Ascending aorta (tissue), 2 donors: Measurements from ENCODE around the gene MYOM1. TPM values are rescaled to one million over a fixed set of nuclear protein-coding genes. Genes with fewer than 3 reads are reported as not detected.

Source experiments
- DNase-seq, 2 donors: peaks; one replicate each; pipeline ENCODE4 v3.0.0-alpha.2; 2019; ENCODE audit warnings: low spot score in 2 of 2
- H3K27ac ChIP-seq, 2 donors: fragments of 200-600 bp; sonication (generic); one replicate each; pipeline ENCODE4 v1.5.1; 2016 to 2017; ENCODE audit warnings: mild to moderate bottlenecking in 1 of 2
- H3K27me3 ChIP-seq: fragments of 200-600 bp; sonication (generic); one replicate; pipeline ENCODE4 v1.5.1; 2017
- H3K36me3 ChIP-seq, 2 donors: fragments of 200-600 bp; sonication (generic); one replicate each; pipeline ENCODE4 v1.5.1; 2016
- H3K4me1 ChIP-seq, 2 donors: fragments of 200-600 bp; sonication (generic); one replicate each; pipeline ENCODE4 v1.5.1; 2016 to 2017; ENCODE audit warnings: mild to moderate bottlenecking in 1 of 2
- H3K4me3 ChIP-seq, 2 donors: fragments of 200-600 bp; sonication (generic); one replicate each; pipeline ENCODE4 v1.5.1; 2016 to 2017; ENCODE audit warnings: mild to moderate bottlenecking in 1 of 2
- H3K9me3 ChIP-seq, 2 donors: fragments of 200-600 bp; sonication (generic); one replicate each; pipeline ENCODE4 v1.5.1; 2016
- intact Hi-C: fragments of 100-400 bp; cut with DNase I; formaldehyde crosslinking; loops from one replicate; pipeline ENCODE4 v1.15.1; 2023
- total RNA-seq: library from RNA; depleted of rRNA; stranded (reverse); fragments of >200 nt; gene quantifications from one replicate; pipeline ENCODE4 v1.1.0, GENCODE V29; 2016
- TF ChIP-seq, protein P1 (sequence below), 3 experiments: fragments of 200-600 bp in 2 of 3; fragments of 450-650 bp in 1 of 3; sonication (generic) in 2 of 3; IDR thresholded peaks; one replicate each; pipeline ENCODE4 v1.5.1; 2016 to 2019; ENCODE audit warnings: antibody characterized with exemption in 3 of 3, mild to moderate bottlenecking in 1 of 3, moderate library complexity in 1 of 3

The MYOM1 gene
- total RNA-seq, 1 donor from 2014 or later, result 7.8 TPM

DNA sequence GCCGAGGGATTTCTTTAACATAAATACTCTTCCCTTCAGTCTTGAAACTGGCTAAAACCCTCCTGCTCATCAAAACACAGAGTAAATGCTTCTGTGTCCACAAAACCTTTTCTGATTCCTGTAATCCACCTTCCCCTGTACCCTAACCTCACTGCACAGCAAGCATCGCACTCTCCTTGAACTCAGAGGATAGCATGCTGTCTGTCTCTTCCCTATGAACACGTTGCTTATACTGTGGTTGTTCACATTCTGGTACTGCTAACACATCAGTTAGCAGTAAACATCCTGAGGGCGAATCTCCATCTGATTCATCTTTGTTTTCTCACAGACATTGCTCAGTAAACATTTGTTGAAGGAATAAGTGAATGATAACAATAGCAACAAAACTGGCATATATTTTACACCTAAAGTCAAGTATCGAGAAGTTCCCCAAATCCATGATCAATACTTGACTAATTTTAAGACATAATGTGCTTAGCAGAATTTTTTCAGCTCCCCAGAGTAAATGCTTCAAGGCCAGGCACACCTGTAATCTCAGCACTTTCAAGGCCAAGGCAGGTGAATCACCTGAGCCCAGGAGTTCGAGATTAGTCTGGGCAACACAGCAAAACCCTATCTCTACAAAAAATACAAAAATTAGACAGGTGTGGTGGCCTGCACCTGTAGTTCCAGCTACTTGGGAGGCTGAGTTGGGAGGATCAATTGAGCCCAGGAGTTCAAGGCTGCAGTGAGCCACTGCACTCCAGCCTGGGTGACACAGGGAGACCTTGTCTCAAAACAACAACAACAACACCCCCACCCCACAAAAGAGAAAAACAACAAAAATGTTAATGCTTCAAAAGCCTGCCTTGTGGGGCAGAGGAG, 161.2 kb downstream of the MYOM1 start:
- H3K36me3 ChIP-seq, result no peaks in the 10 kb centered on the region
- H3K27ac ChIP-seq, result no peak overlapping the region
- H3K4me1 ChIP-seq, result peaks cover 0 to 3% of the 10 kb centered on the region in 2 donors
- no peaks in the 10 kb centered on the region for H3K9me3 ChIP-seq
- TF ChIP-seq, protein P1, sequence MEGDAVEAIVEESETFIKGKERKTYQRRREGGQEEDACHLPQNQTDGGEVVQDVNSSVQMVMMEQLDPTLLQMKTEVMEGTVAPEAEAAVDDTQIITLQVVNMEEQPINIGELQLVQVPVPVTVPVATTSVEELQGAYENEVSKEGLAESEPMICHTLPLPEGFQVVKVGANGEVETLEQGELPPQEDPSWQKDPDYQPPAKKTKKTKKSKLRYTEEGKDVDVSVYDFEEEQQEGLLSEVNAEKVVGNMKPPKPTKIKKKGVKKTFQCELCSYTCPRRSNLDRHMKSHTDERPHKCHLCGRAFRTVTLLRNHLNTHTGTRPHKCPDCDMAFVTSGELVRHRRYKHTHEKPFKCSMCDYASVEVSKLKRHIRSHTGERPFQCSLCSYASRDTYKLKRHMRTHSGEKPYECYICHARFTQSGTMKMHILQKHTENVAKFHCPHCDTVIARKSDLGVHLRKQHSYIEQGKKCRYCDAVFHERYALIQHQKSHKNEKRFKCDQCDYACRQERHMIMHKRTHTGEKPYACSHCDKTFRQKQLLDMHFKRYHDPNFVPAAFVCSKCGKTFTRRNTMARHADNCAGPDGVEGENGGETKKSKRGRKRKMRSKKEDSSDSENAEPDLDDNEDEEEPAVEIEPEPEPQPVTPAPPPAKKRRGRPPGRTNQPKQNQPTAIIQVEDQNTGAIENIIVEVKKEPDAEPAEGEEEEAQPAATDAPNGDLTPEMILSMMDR (IDR thresholded peaks at IDR 0.05), result no peak
- no peak for DNase-seq
- intact Hi-C loops, result no loop called here
- no peaks in the 10 kb centered on the region for H3K27me3 ChIP-seq
- no peak overlapping the region for H3K4me3 ChIP-seq

DNA sequence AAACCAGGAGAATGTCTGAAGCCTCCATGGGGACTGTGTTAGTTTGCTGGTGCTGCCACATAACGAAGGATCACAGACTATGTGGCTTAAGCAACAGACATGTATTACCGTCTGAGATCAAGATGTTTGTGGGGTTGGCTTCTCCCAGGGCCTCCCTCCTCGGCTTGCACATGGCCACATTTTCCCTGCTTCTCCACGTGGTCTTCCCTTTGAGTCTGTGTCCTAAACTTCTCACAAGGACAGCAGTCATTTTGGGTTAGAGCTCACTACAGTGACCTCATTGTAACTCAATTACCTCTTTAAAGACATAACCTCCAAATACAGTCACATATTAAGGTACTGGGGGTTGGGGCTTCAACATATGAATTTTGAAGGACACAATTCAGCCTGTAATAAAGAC, 162.2 kb downstream of the MYOM1 start:
- DNase-seq, result no peak
- Histone ChIP-seq H3K4me1 (no peaks in the 10 kb centered on the region), H3K36me3 (no peaks in the 10 kb centered on the region), H3K27me3 (no peaks in the 10 kb centered on the region), H3K9me3 (no peaks in the 10 kb centered on the region), H3K27ac (no peak overlapping the region), H3K4me3 (no peak overlapping the region)
- intact Hi-C loops, result no loop called here
- TF ChIP-seq, protein P1 (IDR thresholded peaks at IDR 0.05), result no peak

DNA sequence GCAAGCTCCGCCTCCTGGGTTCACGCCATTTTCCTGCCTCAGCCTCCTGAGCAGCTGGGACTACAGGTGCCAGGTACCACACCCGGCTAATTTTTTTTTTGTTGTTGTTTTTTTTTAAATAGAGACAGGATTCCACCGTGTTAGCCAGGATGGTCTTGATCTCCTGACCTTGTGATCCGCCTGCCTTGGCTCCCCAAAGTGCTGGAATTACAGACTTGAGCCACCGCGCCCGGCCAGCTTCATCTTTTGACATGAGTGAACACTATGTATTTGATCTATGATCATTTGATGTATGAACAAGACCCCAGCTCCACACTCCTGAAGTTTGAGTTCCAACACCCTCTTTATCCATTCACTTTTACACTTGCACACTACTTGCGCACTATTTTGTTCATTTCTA, 163.5 kb downstream of the MYOM1 start:
- no peaks in the 10 kb centered on the region for H3K9me3 ChIP-seq
- no peaks in the 10 kb centered on the region for H3K36me3 ChIP-seq
- TF ChIP-seq, protein P1 (IDR thresholded peaks at IDR 0.05), result no peak
- H3K4me3 ChIP-seq, result no peak overlapping the region
- H3K27me3 ChIP-seq, result no peaks in the 10 kb centered on the region
- no peaks in the 10 kb centered on the region for H3K4me1 ChIP-seq
- DNase-seq, result no peak
- intact Hi-C loops, result no loop called here
- H3K27ac ChIP-seq, result no peak overlapping the region

DNA sequence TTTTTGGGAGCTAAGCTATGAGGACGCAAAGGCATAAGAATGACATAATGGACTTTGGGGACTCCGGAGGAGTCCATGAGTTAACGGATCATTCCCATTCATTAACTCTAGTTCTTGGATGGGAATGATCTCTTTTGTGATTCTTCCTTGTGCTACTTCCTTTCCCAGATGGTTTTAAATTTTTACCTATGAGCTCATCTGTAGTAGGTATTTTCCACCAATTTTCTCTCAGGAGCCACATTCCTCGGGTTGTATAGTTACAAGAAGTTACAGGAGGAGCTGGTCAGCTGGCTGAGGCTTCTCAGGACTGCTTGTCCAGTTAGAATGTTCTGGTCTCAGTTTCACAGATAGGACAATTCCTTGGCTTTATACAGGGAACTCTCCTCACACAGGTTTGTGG, 164.0 kb downstream of the MYOM1 start:
- DNase-seq, result no peak
- TF ChIP-seq, protein P1 (IDR thresholded peaks at IDR 0.05), result no peak
- intact Hi-C loops, result no loop called here

DNA sequence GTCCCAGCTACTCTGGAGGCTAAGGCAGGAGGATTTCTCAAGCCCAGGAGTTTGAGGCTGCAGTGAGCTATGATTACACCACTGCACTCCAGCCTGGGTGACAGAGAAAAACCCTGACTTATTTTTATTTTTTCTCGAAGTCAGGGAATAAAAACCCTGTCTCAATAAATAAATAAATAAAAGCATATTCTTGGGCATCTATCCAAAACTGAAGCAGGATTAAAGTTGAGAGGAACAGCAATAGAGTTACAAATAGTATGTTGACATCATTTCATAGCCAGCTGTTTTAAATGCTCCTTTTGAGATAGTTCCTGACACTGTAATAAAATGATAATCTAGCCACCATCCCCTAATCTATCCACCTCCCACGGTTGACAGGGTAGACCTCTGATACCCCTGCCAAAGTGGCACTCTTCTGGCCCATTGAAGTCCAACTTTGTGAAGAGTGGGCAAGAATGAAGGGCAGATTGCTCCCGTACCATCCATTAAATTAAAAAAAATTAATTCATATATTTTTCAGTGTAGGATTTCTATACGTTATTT, 164.5 kb downstream of the MYOM1 start:
- intact Hi-C loops, result no loop called here
- TF ChIP-seq, protein P1 (IDR thresholded peaks at IDR 0.05), result no peak
- Histone ChIP-seq H3K36me3 (no peaks in the 10 kb centered on the region), H3K4me1 (no peaks in the 10 kb centered on the region), H3K4me3 (no peak overlapping the region), H3K27ac (no peak overlapping the region), H3K9me3 (no peaks in the 10 kb centered on the region), H3K27me3 (no peaks in the 10 kb centered on the region)
- no peak for DNase-seq

More for the DNA sequence above, 164.0 kb downstream of the MYOM1 start:
- H3K9me3 ChIP-seq, result no peaks in the 10 kb centered on the region
- H3K4me1 ChIP-seq, result no peaks in the 10 kb centered on the region
- H3K4me3 ChIP-seq, result no peak overlapping the region
- no peaks in the 10 kb centered on the region for H3K36me3 ChIP-seq
- H3K27ac ChIP-seq, result no peak overlapping the region
- no peaks in the 10 kb centered on the region for H3K27me3 ChIP-seq
